MM.1S (cell line): ENCODE data around the gene ATP11C.

Experiments used
- EZH2 ChIP-seq: fragments of 300-600 bp; sonication (generic); optimal IDR thresholded peaks from 2 replicates; pipeline ENCODE3; 2017; ENCODE audit warnings: low read depth, mild to moderate bottlenecking, antibody characterized with exemption, low read length, mixed read lengths
- TF ChIP-seq, protein P1 (sequence below): fragments of 300-600 bp; sonication (generic); IDR thresholded peaks from 2 replicates; pipeline ENCODE4 v1.5.1; 2016; ENCODE audit warnings: antibody characterized with exemption, low read length, mixed read lengths

- TF ChIP-seq, protein P1, sequence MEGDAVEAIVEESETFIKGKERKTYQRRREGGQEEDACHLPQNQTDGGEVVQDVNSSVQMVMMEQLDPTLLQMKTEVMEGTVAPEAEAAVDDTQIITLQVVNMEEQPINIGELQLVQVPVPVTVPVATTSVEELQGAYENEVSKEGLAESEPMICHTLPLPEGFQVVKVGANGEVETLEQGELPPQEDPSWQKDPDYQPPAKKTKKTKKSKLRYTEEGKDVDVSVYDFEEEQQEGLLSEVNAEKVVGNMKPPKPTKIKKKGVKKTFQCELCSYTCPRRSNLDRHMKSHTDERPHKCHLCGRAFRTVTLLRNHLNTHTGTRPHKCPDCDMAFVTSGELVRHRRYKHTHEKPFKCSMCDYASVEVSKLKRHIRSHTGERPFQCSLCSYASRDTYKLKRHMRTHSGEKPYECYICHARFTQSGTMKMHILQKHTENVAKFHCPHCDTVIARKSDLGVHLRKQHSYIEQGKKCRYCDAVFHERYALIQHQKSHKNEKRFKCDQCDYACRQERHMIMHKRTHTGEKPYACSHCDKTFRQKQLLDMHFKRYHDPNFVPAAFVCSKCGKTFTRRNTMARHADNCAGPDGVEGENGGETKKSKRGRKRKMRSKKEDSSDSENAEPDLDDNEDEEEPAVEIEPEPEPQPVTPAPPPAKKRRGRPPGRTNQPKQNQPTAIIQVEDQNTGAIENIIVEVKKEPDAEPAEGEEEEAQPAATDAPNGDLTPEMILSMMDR: no peak
- no peak for TF ChIP-seq EZH2
These were observed 1.8 kb downstream of the ATP11C start for GRCh38 chrX:139930916-139931645.
